ENCODE data around the gene GPC5. TPM values are rescaled to one million over a fixed set of nuclear protein-coding genes. Genes with fewer than 3 reads are reported as not detected.
"Not testable (repeated sequence)": the region's sequence is repeated elsewhere in the genome, so short reads cannot be mapped to it uniquely, and the experiment has no call there.

GPC5 gene
- total and polyA plus RNA-seq, 2 experiments from 2014 or later: 0.32 TPM; not detected in 1

GRCh38 chr13:92535222-92536006 lies 1137.0 kb downstream of the GPC5 start:
- in situ Hi-C loops (cut with MboI): no loop called here
- no peak overlapping the region for H2AFZ ChIP-seq
- no peaks in the 10 kb centered on the region for H3K4me1 ChIP-seq (ENCODE audit: insufficient read depth)
- no peaks in the 10 kb centered on the region for H3K9me2 ChIP-seq (ENCODE audit: insufficient read depth)
- H3K79me2 ChIP-seq (ENCODE audit: insufficient read depth): no peaks in the 10 kb centered on the region
- no peak for DNase-seq
- TF ChIP-seq EZH2 (IDR thresholded peaks at IDR 0.05; ENCODE audit: insufficient read depth, poor library complexity, severe bottlenecking) (no peak), EZH2phosphoT487 (IDR thresholded peaks at IDR 0.05; ENCODE audit: insufficient read depth, low read depth) (no peak)
- no peak overlapping the region for H3K9ac ChIP-seq
- H3K4me3 ChIP-seq: no peak overlapping the region
- WGBS, 2 experiments (ENCODE audit: low coverage in 1 of 2, low lambda C conversion rate in 2 of 2, missing lambda C conversion rate in 2 of 2): 45 to 57% methylated on average over 6 of the region's 6 CpGs
- H3K4me2 ChIP-seq (ENCODE audit: unreplicated experiment): no peak overlapping the region
- no peaks in the 10 kb centered on the region for H3K36me3 ChIP-seq (ENCODE audit: low read depth)
- H3K9me3 ChIP-seq (ENCODE audit: low read depth): no peaks in the 10 kb centered on the region
- H3K27ac ChIP-seq: no peak overlapping the region
- no peaks in the 10 kb centered on the region for H3F3A ChIP-seq (ENCODE audit: insufficient read depth)
- H3K27me3 ChIP-seq (replicated peaks; ENCODE audit: insufficient read depth): no peaks in the 10 kb centered on the region
- no peaks in the 10 kb centered on the region for H4K20me1 ChIP-seq (ENCODE audit: insufficient read depth)

- Histone ChIP-seq H3K4me1 (ENCODE audit: insufficient read depth) (no peaks in the 10 kb centered on the region), H4K20me1 (ENCODE audit: insufficient read depth) (no peaks in the 10 kb centered on the region), H3K36me3 (ENCODE audit: low read depth) (no peaks in the 10 kb centered on the region), H3K9ac (no peak overlapping the region), H3F3A (ENCODE audit: insufficient read depth) (no peaks in the 10 kb centered on the region), H3K27me3 (replicated peaks; ENCODE audit: insufficient read depth) (no peaks in the 10 kb centered on the region), H3K9me2 (ENCODE audit: insufficient read depth) (no peaks in the 10 kb centered on the region), H3K9me3 (ENCODE audit: low read depth) (no peaks in the 10 kb centered on the region), H2AFZ (no peak overlapping the region), H3K27ac (no peak overlapping the region), H3K4me2 (ENCODE audit: unreplicated experiment) (no peak overlapping the region), H3K79me2 (ENCODE audit: insufficient read depth) (no peaks in the 10 kb centered on the region), H3K4me3 (no peak overlapping the region)
- in situ Hi-C loops (cut with MboI): no loop called here
- 25 to 27% methylated on average over 2 of the region's 2 CpGs for WGBS, 2 experiments (ENCODE audit: low coverage in 1 of 2, low lambda C conversion rate in 2 of 2, missing lambda C conversion rate in 2 of 2)
- no peak for DNase-seq
- no peak for TF ChIP-seq EZH2phosphoT487 (IDR thresholded peaks at IDR 0.05; ENCODE audit: insufficient read depth, low read depth)
- no peak for TF ChIP-seq EZH2 (IDR thresholded peaks at IDR 0.05; ENCODE audit: insufficient read depth, poor library complexity, severe bottlenecking)
Measured at GRCh38 chr13:92537471-92537870, 1139.0 kb downstream of the GPC5 start.

GRCh38 chr13:92538164-92538563 lies 1139.7 kb downstream of the GPC5 start:
- H3K4me2 ChIP-seq (ENCODE audit: unreplicated experiment): no peak overlapping the region
- no peaks in the 10 kb centered on the region for H3F3A ChIP-seq (ENCODE audit: insufficient read depth)
- 46 to 56% methylated on average over 3 of the region's 3 CpGs for WGBS, 2 experiments (ENCODE audit: low coverage in 1 of 2, low lambda C conversion rate in 2 of 2, missing lambda C conversion rate in 2 of 2)
- H4K20me1 ChIP-seq (ENCODE audit: insufficient read depth): no peaks in the 10 kb centered on the region
- H3K27me3 ChIP-seq (replicated peaks; ENCODE audit: insufficient read depth): no peaks in the 10 kb centered on the region
- in situ Hi-C loops (cut with MboI): no loop called here
- TF ChIP-seq EZH2 (IDR thresholded peaks at IDR 0.05; ENCODE audit: insufficient read depth, poor library complexity, severe bottlenecking) (no peak), EZH2phosphoT487 (IDR thresholded peaks at IDR 0.05; ENCODE audit: insufficient read depth, low read depth) (no peak)
- no peak overlapping the region for H3K9ac ChIP-seq
- no peaks in the 10 kb centered on the region for H3K79me2 ChIP-seq (ENCODE audit: insufficient read depth)
- DNase-seq: no peak
- no peaks in the 10 kb centered on the region for H3K4me1 ChIP-seq (ENCODE audit: insufficient read depth)
- H3K27ac ChIP-seq: no peak overlapping the region
- no peaks in the 10 kb centered on the region for H3K9me3 ChIP-seq (ENCODE audit: low read depth)
- H3K36me3 ChIP-seq (ENCODE audit: low read depth): no peaks in the 10 kb centered on the region
- H3K4me3 ChIP-seq: no peak overlapping the region
- H2AFZ ChIP-seq: no peak overlapping the region
- no peaks in the 10 kb centered on the region for H3K9me2 ChIP-seq (ENCODE audit: insufficient read depth)

GRCh38 chr13:92539148-92539547 lies 1140.7 kb downstream of the GPC5 start:
- H3F3A ChIP-seq (ENCODE audit: insufficient read depth); H3K4me1 ChIP-seq (ENCODE audit: insufficient read depth); H4K20me1 ChIP-seq (ENCODE audit: insufficient read depth); H3K27ac ChIP-seq; H3K79me2 ChIP-seq (ENCODE audit: insufficient read depth); in situ Hi-C loops (cut with MboI); H3K4me2 ChIP-seq (ENCODE audit: unreplicated experiment); H3K36me3 ChIP-seq (ENCODE audit: low read depth); H3K27me3 ChIP-seq (replicated peaks; ENCODE audit: insufficient read depth); DNase-seq; H2AFZ ChIP-seq; H3K9ac ChIP-seq; H3K9me3 ChIP-seq (ENCODE audit: low read depth); H3K9me2 ChIP-seq (ENCODE audit: insufficient read depth); H3K4me3 ChIP-seq: not testable (repeated sequence)
- WGBS, 2 experiments (ENCODE audit: low coverage in 1 of 2, low lambda C conversion rate in 2 of 2, missing lambda C conversion rate in 2 of 2): 48 to 51% methylated on average over 4 of the region's 4 CpGs

Data from GM23248 (cell line).